HepG2 (cell line): ENCODE data around the gene SLC35B2. TPM values are rescaled to one million over a fixed set of nuclear protein-coding genes. Genes with fewer than 3 reads are reported as not detected.
A peak's percentile ranks its signal among the peaks of the same experiment; 100 is the strongest.

Experiments
- CTCF ChIP-seq: sonication (generic); formaldehyde crosslinking; IDR thresholded peaks from 2 replicates; pipeline ENCODE4 v1.5.0; 2020; ENCODE audit warnings: mild to moderate bottlenecking, missing genetic modification reagents, moderate library complexity
- DPF2 ChIP-seq: sonication (generic); formaldehyde crosslinking; IDR thresholded peaks from 2 replicates; pipeline ENCODE4 v1.4.0; 2020; ENCODE audit warnings: mild to moderate bottlenecking, low read depth, missing genetic modification reagents, borderline replicate concordance
- ELF1 ChIP-seq: sonication (generic); formaldehyde crosslinking; IDR thresholded peaks from 2 replicates; pipeline ENCODE4 v1.4.0; 2020; ENCODE audit warnings: missing genetic modification reagents
- ELF3 ChIP-seq: IDR thresholded peaks from 2 replicates; pipeline ENCODE4 v1.6.1; 2016; ENCODE audit warnings: missing genetic modification reagents, missing compliant biosample characterization
- MED13 ChIP-seq: sonication (generic); formaldehyde crosslinking; IDR thresholded peaks from 2 replicates; pipeline ENCODE4 v1.5.0; 2020; ENCODE audit warnings: missing genetic modification reagents
- NFAT5 ChIP-seq: sonication (generic); formaldehyde crosslinking; IDR thresholded peaks from 2 replicates; pipeline ENCODE4 v1.4.0; 2020; ENCODE audit warnings: missing genetic modification reagents
- NFKB2 ChIP-seq: sonication (generic); formaldehyde crosslinking; IDR thresholded peaks from 2 replicates; pipeline ENCODE4 v1.4.0; 2020; ENCODE audit warnings: missing genetic modification reagents, borderline replicate concordance
- POGK ChIP-seq: sonication (generic); formaldehyde crosslinking; conservative IDR thresholded peaks from 2 replicates; pipeline ENCODE4 v1.8.0; 2022; ENCODE audit warnings: mild to moderate bottlenecking, moderate library complexity, missing genetic modification reagents
- POLR2AphosphoS2 ChIP-seq: IDR thresholded peaks from 2 replicates; pipeline ENCODE4 v1.6.1; 2011; ENCODE audit warnings: low read depth, low read length, improper control_type of control experiment
- POLR2AphosphoS5 ChIP-seq: IDR thresholded peaks from 2 replicates; pipeline ENCODE4 v1.6.1; 2012; ENCODE audit warnings: low read depth, low read length
- PPARG ChIP-seq: conservative IDR thresholded peaks from 2 replicates; pipeline ENCODE4 v1.6.1; 2016; ENCODE audit warnings: missing biosample characterization, missing genetic modification reagents
- SALL1 ChIP-seq: sonication (generic); formaldehyde crosslinking; IDR thresholded peaks from 2 replicates; pipeline ENCODE4 v1.8.0; 2022; ENCODE audit warnings: mild to moderate bottlenecking, missing genetic modification reagents
- SRSF4 ChIP-seq: fragments of 200-400 bp; formaldehyde crosslinking; IDR thresholded peaks from one replicate; pipeline ENCODE4 v1.6.1; 2018; ENCODE audit warnings: mild to moderate bottlenecking, low read depth, low read length, moderate library complexity; ENCODE audit not compliant: poor library complexity, severe bottlenecking
- TEAD3 ChIP-seq: optimal IDR thresholded peaks from 2 replicates; pipeline ENCODE3; 2016; ENCODE audit warnings: borderline replicate concordance
- ZBTB3 ChIP-seq: sonication (generic); formaldehyde crosslinking; IDR thresholded peaks from 2 replicates; pipeline ENCODE4 v1.4.0; 2020; ENCODE audit warnings: low read depth, mild to moderate bottlenecking, moderate library complexity, missing genetic modification reagents, borderline replicate concordance
- ZNF329 ChIP-seq: sonication (generic); formaldehyde crosslinking; IDR thresholded peaks from 2 replicates; pipeline ENCODE4 v1.9.0; 2021; ENCODE audit warnings: low read depth, mild to moderate bottlenecking, missing genetic modification reagents
- ZNF574 ChIP-seq: sonication (generic); formaldehyde crosslinking; IDR thresholded peaks from 2 replicates; pipeline ENCODE4 v1.4.0; 2020; ENCODE audit warnings: missing genetic modification reagents
- polyA plus RNA-seq, 8 experiments: library from polyadenylated mRNA; depleted of rRNA in 3 of 8; stranded (reverse) in 7 of 8; unstranded in 1 of 8; fragments of >200 nt; fragmentation: Illumina TruSeq in 4 of 8; extraction: Trizol in 4 of 8; gene quantifications; 2 replicates each; pipeline versions ENCODE4 v1.2.1 to v1.2.3, GENCODE V29; 2011 to 2016; ENCODE audit warnings: low read depth in 4 of 8, missing spikeins in 1 of 8, mixed read lengths in 1 of 8; ENCODE audit not compliant: insufficient read depth in 1 of 8
- total RNA-seq, 5 experiments: library from RNA; depleted of rRNA; stranded (reverse); fragments of >200 nt; fragmentation: Illumina TruSeq; extraction: Trizol; gene quantifications; 2 replicates each; pipeline ENCODE4 v1.2.3, GENCODE V29; 2016; ENCODE audit warnings: low read depth in 1 of 5

The SLC35B2 gene
- total and polyA plus RNA-seq, 2 of the 13 experiments (the other 11 are each of a cell fraction or from before 2014, with no cell fraction given) = 61.1 to 148 TPM

GRCh38 chr6:44263354-44264100 is 6.2 kb upstream of the SLC35B2 start (continued):
- TF ChIP-seq ZBTB3 (CRISPR knock-in tag) (no peak), PPARG (CRISPR knock-in tag) (no peak), POLR2AphosphoS5 (0 out of 2 replicates have a peak, but pooled peaks have one; percentile 21), MED13 (no peak), NFKB2 (CRISPR knock-in tag) (0 out of 2 replicates have a peak, but pooled peaks have one; percentile 57), CTCF (no peak), ZNF574 (CRISPR knock-in tag) (peak; percentile 44; the same call in 1 of the 2 replicates), POGK (CRISPR knock-in tag) (0 out of 2 replicates have a peak, but pooled peaks have one; percentile 34), SRSF4 (no peak), DPF2 (CRISPR knock-in tag) (peak; percentile 22; the same call in 1 of the 2 replicates), NFAT5 (CRISPR knock-in tag) (no peak), ZNF329 (CRISPR knock-in tag) (no peak), ELF1 (CRISPR knock-in tag) (peak; percentile 47), TEAD3 (CRISPR knock-in tag) (peak; percentile 79), SALL1 (CRISPR knock-in tag) (peak; percentile 10; the same call in 1 of the 2 replicates), ELF3 (CRISPR knock-in tag) (peak; percentile 77), POLR2AphosphoS2 (no peak)
